ENCODE results near the gene SBNO1.
A peak's percentile ranks its signal among the peaks of the same experiment; 100 is the strongest.
"Not testable (repeated sequence)": the region's sequence is repeated elsewhere in the genome, so short reads cannot be mapped to it uniquely, and the experiment has no call there.

The SBNO1 gene

GRCh38 chr12:123364532-123365024, at the start of gene SBNO1:
TSS of gene SBNO1 (minus strand) at chr12:123364847. CDS start at chr12:123350441, 14,406 bp downstream.
- DNase-seq = peak; percentile 91

GRCh38 chr12:123410041-123410412, 45.4 kb upstream of the SBNO1 start:
- no peak for DNase-seq

GRCh38 chr12:123409284-123410040, 44.8 kb upstream of the SBNO1 start:
- DNase-seq = not testable (repeated sequence)

- not testable (repeated sequence) for DNase-seq
These were observed 44.0 kb upstream of the SBNO1 start for GRCh38 chr12:123408619-123409018.

GRCh38 chr12:123407934-123408333, 43.3 kb upstream of the SBNO1 start:
- DNase-seq = not testable (repeated sequence)

- DNase-seq = not testable (repeated sequence)
These were observed 42.6 kb upstream of the SBNO1 start for GRCh38 chr12:123407269-123407668.

GRCh38 chr12:123404581-123404980, 39.9 kb upstream of the SBNO1 start:
- DNase-seq = no peak

- DNase-seq = no peak
These were observed 37.4 kb upstream of the SBNO1 start for GRCh38 chr12:123401753-123402683.

- no peak for DNase-seq
These were observed 34.6 kb upstream of the SBNO1 start for GRCh38 chr12:123399255-123399617.

GRCh38 chr12:123398550-123399254, 34.1 kb upstream of the SBNO1 start:
- no peak for DNase-seq

GRCh38 chr12:123398177-123398549, 33.5 kb upstream of the SBNO1 start:
- no peak for DNase-seq

GRCh38 chr12:123397400-123397799, 32.8 kb upstream of the SBNO1 start:
- no peak for DNase-seq

GRCh38 chr12:123396954-123397353, 32.3 kb upstream of the SBNO1 start:
- DNase-seq = no peak

GRCh38 chr12:123396543-123396942, 31.9 kb upstream of the SBNO1 start:
- no peak for DNase-seq

GRCh38 chr12:123395236-123395635, 30.6 kb upstream of the SBNO1 start:
- DNase-seq = no peak

- DNase-seq = no peak
These were observed 29.1 kb upstream of the SBNO1 start for GRCh38 chr12:123393747-123394146.

GRCh38 chr12:123391546-123392343, 27.1 kb upstream of the SBNO1 start:
- no peak for DNase-seq

- no peak for DNase-seq
These were observed 26.1 kb upstream of the SBNO1 start for GRCh38 chr12:123390498-123391426.

GRCh38 chr12:123389560-123390351, 25.1 kb upstream of the SBNO1 start:
- peak; percentile 8 for DNase-seq

GRCh38 chr12:123388951-123389559, 24.4 kb upstream of the SBNO1 start:
- DNase-seq = no peak

All from stimulated activated naive CD4-positive, alpha-beta T cell treated with Interleukin-2 at 50 U/mL for 16 hours (primary cell).